SH-SY5Y (cell line): ENCODE measurements around the gene CST2.

ENCODE experiments used
- GATA2 ChIP-seq: IDR thresholded peaks from 2 replicates; pipeline ENCODE4 v1.6.1; 2011; ENCODE audit warnings: mild to moderate bottlenecking, low read depth, low read length
- GATA3 ChIP-seq: IDR thresholded peaks from 2 replicates; pipeline ENCODE4 v1.6.1; 2011; ENCODE audit warnings: low read depth, mild to moderate bottlenecking, low read length, moderate library complexity

Gene CST2

DNA sequence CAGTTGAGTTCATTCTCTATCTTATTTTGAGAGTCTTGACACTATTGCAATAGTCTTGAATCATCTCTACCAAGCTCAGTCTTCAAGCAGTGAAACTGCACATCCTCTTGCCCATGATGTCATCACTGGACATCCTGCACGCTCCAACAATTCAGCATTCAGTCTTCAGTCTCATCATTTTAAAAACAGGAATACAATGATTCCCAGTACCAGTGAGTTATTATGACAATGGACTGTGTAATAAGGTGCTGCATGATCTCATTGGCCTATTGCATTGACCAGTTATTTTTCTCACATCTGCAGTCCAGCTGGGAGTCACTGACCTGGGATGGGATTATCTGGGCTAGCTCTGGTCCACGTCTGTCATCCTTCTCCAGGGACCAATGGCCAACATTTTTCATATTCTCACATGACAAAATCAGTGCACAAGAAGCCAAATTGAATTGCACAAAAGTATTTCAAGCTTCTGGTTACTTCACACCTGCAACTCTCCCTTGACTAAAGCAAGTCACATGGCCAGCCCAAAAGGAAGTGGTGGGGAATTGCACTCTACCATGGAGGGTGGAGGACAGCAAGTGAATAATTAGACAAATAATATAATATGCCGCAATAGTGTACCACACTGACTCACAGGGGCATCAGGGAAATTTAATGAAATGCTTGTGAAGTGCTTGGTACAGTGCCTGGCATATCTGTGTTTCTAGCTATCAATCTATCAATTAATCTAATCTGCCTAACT, 6.4 kb upstream of the CST2 start:
- no peak for TF ChIP-seq GATA2
- no peak for TF ChIP-seq GATA3

- TF ChIP-seq GATA2 = no peak
- TF ChIP-seq GATA3 = no peak
Measured at GRCh38 chr20:23823621-23824324, 2.8 kb downstream of the CST2 start.

DNA sequence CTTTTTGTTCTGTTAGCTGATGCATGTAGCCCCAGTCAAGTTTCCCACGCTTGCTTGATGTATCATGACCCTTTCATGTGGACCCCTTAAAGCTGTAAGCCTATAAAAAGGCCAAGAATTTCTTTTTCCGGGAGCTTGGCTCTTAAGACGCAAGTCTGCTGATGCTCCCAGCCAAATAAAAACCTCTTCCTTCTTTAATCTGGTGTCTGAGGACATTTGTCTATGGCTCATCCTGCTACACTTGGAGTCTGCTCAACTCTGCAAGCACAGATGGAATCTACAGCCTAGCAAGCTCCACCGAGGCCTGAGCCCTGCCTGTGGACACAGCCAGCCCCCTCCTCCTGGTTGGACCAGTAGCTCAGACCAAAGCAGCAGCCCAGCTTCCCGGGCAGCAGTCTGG, 3.4 kb downstream of the CST2 start:
- TF ChIP-seq GATA2 (no peak), GATA3 (no peak)

DNA sequence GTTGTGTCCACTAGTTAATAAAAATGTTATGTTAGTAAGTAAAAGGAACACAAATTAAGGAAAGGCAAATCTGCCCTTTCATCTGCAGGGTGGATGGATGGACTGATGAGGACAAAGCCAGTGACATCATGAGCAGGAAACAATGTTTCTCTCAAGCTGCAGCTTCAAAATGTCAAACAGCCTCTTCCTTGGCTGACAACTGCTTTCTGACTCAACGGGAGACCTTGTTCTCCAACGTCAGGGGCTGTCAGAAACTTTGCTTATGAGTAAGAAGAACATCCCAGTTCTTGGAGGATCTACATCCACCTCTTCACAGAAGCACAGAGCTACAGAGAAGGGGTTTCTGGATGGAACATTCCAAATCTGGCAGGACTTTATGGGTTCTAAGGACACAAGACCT, 6.0 kb downstream of the CST2 start:
- TF ChIP-seq GATA2 (no peak), GATA3 (no peak)

- TF ChIP-seq GATA2 (no peak), GATA3 (no peak)
Measured at GRCh38 chr20:23800865-23801264, 25.7 kb downstream of the CST2 start.

DNA sequence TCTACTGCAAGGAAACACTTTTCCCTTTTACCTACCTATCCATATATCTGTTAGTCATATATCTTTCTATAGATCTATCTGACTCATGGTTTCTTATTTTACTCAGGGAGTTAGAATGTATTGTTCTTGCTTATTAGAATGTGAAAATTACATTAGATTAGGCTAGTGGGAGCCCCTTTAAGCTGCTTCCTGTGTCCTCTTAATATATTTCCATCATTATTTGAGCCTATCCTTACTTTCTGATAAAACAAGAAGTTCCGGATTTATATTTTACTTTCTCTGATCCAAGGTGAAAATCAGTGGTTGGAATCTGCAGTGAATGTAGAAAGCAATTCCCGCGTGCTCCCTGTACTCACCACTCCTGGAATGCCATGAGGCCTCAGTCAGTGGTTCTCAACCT, 31.0 kb downstream of the CST2 start:
- TF ChIP-seq GATA2 (no peak), GATA3 (no peak)

DNA sequence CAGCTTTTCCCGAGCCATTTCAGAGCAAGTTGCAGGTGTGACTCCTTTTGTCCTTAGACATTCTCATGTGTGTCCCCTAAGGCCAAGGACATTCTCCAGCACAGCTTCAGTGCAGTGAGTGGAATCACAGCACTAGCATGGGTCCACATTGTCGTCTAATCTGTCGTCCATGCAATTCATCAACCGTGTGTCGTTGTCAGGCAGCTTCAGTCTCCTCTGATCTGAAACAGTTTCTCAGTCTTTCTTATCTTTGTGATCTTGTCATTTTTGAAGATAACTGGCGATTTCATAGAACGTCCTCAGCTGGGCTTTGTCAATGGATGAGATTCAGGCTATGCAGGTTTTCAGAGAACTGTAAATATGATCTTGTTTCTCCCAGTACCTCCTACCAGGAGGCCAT, 31.7 kb downstream of the CST2 start:
- no peak for TF ChIP-seq GATA2
- no peak for TF ChIP-seq GATA3

DNA sequence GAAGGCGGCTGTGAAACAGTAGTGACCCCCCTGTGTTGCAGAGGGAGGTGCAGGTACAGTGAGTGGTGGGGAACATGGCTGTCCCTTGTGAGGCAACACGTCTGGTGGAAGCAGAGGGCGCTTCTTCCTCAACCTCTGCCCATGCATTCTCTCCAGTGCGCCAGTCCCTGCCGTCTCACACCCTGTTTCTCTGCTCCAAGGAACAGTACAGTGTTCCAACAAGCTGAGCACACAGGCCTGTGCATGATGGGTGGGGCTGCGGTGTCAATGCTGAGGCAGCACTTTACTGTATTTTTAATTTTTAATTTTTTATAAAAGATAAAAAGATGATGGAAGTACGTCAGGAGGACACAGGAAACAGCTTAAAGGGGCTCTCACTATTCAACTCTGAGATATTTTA, 32.5 kb downstream of the CST2 start:
- no peak for TF ChIP-seq GATA2
- TF ChIP-seq GATA3 = no peak

DNA sequence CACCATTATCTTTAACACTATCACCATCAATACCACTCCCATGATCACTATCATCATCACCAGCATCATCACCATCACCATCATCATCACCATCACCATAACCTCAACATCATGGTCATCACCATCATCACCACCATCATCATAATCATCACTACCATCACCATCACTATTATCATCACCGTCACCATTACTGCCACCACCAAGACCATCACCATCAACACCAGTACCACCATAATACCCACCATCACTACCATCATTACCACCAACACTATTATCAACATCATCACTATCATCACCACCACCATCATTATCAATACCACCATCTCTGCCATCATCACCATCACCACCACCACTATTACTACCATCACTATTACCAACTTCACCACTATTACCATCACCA, 43.1 kb downstream of the CST2 start:
- TF ChIP-seq GATA3 = no peak
- TF ChIP-seq GATA2 = no peak

DNA sequence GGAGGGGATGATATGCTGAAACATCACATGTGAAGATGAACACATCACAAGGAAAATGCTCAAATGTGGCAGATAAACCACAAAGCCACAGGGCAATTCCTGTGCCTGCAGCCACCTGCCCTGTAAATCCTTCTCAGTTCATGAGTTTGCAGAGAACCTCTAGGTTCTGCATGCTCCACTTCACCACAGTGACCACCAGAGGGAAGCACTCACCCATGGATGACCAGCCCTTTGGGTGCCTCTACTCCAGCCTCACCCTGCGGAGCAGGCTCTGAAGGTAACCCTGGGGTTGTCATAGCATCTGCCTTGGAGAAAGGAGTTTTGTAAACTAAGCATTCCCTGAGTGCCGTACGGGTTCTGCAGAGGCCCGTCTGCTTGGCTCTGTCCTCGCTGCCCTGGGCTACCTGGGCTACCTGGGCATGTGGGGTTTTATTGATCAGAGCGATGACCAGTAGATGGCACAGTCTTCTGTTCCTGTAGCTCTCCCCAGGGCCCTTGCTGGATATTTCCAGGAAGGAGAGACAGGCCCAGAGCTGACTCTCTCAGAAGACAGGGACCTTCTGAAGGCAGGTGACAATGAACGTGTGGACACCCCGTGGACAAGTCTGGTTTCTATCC, 44.1 kb downstream of the CST2 start:
- TF ChIP-seq GATA2 (no peak), GATA3 (no peak)

DNA sequence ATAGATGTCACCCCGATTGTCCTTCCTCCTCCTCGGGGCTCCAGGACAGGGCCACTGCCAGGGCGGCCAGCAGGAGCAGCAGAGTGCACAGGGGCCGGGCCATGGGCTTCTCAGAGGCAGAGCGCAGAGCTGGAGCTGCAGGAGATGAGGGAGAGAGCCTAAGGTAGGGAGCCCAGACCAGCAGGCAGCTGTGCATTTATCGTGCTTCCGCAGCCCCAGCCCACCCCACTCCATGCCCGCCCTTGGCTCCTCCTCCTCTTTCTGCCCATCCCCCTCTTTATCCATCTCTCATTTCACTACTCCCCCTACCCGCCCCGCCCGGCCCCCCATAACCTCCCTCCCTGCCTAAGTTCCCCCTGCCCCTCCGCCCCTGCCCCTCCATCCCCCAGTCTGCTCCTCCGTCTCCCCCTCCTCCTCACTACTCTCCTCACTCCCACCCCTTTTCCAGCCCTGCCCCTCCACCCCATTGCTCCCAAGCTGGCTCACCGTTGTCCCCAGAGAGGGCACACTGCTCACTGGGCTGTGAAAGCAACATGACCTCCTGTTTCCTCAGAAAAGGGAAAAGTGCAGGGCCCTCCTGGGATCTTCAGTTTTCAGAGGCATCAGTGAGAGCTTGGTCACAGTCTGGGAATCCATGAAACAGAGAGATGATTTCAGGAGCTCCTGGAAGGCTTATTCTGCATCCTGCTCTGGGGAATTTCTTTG, 50.3 kb downstream of the CST2 start:
- TF ChIP-seq GATA2 = no peak
- no peak for TF ChIP-seq GATA3

DNA sequence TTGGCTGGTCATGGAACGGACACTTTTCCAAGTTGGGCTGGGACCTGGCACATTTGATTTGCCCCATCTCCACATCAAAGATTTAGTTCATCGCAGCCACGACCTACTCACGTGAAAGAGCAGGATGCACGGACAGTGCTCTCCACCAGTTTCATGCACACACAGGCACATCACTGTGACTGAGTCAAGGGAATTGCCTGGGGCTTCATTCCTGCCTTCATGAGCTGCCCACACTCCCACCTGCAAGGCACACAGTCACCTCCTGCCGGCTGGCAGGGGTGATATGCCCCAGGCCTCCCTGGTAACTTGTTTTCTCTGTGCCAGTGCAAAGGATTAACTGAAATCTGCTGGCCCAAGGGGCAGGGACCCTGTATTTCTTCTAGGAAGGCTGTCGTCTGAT, 52.4 kb downstream of the CST2 start:
- TF ChIP-seq GATA2 = no peak
- TF ChIP-seq GATA3 = no peak
